Measurements from ENCODE around the gene DCANP1. TPM values are rescaled to one million over a fixed set of nuclear protein-coding genes. Genes with fewer than 3 reads are reported as not detected.

The DCANP1 gene
- total RNA-seq, 1 donor = not detected

GRCh38 chr5:135434591-135435466 lies 12.3 kb downstream of the DCANP1 start:
- H3K79me2 ChIP-seq (ENCODE audit: insufficient read depth, low read length) = no peaks in the 10 kb centered on the region
- H3K4me2 ChIP-seq (ENCODE audit: insufficient read depth, low read length) = peak overlapping the region; percentile 32
- no peaks in the 10 kb centered on the region for H4K20me1 ChIP-seq (ENCODE audit: insufficient read depth, low read length)
- H3K4me3 ChIP-seq (ENCODE audit: insufficient read depth, low read length) = no peak overlapping the region
- no peaks in the 10 kb centered on the region for H3K9me3 ChIP-seq (ENCODE audit: low read depth, low read length)
- peaks cover 42% of the 10 kb centered on the region for H3K4me1 ChIP-seq (ENCODE audit: insufficient read depth, low read length)
- TF ChIP-seq, protein P1, sequence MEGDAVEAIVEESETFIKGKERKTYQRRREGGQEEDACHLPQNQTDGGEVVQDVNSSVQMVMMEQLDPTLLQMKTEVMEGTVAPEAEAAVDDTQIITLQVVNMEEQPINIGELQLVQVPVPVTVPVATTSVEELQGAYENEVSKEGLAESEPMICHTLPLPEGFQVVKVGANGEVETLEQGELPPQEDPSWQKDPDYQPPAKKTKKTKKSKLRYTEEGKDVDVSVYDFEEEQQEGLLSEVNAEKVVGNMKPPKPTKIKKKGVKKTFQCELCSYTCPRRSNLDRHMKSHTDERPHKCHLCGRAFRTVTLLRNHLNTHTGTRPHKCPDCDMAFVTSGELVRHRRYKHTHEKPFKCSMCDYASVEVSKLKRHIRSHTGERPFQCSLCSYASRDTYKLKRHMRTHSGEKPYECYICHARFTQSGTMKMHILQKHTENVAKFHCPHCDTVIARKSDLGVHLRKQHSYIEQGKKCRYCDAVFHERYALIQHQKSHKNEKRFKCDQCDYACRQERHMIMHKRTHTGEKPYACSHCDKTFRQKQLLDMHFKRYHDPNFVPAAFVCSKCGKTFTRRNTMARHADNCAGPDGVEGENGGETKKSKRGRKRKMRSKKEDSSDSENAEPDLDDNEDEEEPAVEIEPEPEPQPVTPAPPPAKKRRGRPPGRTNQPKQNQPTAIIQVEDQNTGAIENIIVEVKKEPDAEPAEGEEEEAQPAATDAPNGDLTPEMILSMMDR (IDR thresholded peaks at IDR 0.05; ENCODE audit: extremely low read depth, low read depth, low read length) = no peak
- peak; percentile 88 for DNase-seq (ENCODE audit: insufficient read length, low spot score, missing footprints)
- no peaks in the 10 kb centered on the region for H3K36me3 ChIP-seq (ENCODE audit: insufficient read depth, low read length)
- H3K27ac ChIP-seq (ENCODE audit: low read depth, low read length) = peak overlapping the region; percentile 75
- peak overlapping the region; percentile 39 for H2AFZ ChIP-seq (ENCODE audit: low read length)
- no peaks in the 10 kb centered on the region for H3K27me3 ChIP-seq (ENCODE audit: insufficient read depth, low read length)

- DNase-seq (ENCODE audit: insufficient read length, low spot score, missing footprints) = peak; percentile 77
- H3K4me1 ChIP-seq (ENCODE audit: insufficient read depth, low read length) = peaks cover 49% of the 10 kb centered on the region
- peak overlapping the region; percentile 75 for H3K27ac ChIP-seq (ENCODE audit: low read depth, low read length)
- TF ChIP-seq, protein P1 (IDR thresholded peaks at IDR 0.05; ENCODE audit: extremely low read depth, low read depth, low read length) = no peak
- peaks cover under 1% of the 10 kb centered on the region for H3K9me3 ChIP-seq (ENCODE audit: low read depth, low read length)
- H2AFZ ChIP-seq (ENCODE audit: low read length) = peak overlapping the region; percentile 39
- H3K27me3 ChIP-seq (ENCODE audit: insufficient read depth, low read length) = no peaks in the 10 kb centered on the region
- no peaks in the 10 kb centered on the region for H4K20me1 ChIP-seq (ENCODE audit: insufficient read depth, low read length)
- no peaks in the 10 kb centered on the region for H3K36me3 ChIP-seq (ENCODE audit: insufficient read depth, low read length)
- peak overlapping the region; percentile 32 for H3K4me2 ChIP-seq (ENCODE audit: insufficient read depth, low read length)
- peak overlapping the region; percentile 3 for H3K4me3 ChIP-seq (ENCODE audit: insufficient read depth, low read length)
- H3K79me2 ChIP-seq (ENCODE audit: insufficient read depth, low read length) = no peaks in the 10 kb centered on the region
Measured at GRCh38 chr5:135433681-135434426, 13.3 kb downstream of the DCANP1 start.

- Histone ChIP-seq H4K20me1 (ENCODE audit: insufficient read depth, low read length) (no peaks in the 10 kb centered on the region), H3K4me3 (ENCODE audit: insufficient read depth, low read length) (no peak overlapping the region), H3K36me3 (ENCODE audit: insufficient read depth, low read length) (no peaks in the 10 kb centered on the region), H2AFZ (ENCODE audit: low read length) (no peak overlapping the region), H3K27ac (ENCODE audit: low read depth, low read length) (no peak overlapping the region), H3K79me2 (ENCODE audit: insufficient read depth, low read length) (no peaks in the 10 kb centered on the region), H3K9me3 (ENCODE audit: low read depth, low read length) (peaks cover 5% of the 10 kb centered on the region), H3K4me1 (ENCODE audit: insufficient read depth, low read length) (peaks cover 34% of the 10 kb centered on the region), H3K4me2 (ENCODE audit: insufficient read depth, low read length) (no peak overlapping the region), H3K27me3 (ENCODE audit: insufficient read depth, low read length) (no peaks in the 10 kb centered on the region)
- DNase-seq (ENCODE audit: insufficient read length, low spot score, missing footprints) = no peak
- TF ChIP-seq, protein P1 (IDR thresholded peaks at IDR 0.05; ENCODE audit: extremely low read depth, low read depth, low read length) = no peak
Measured at GRCh38 chr5:135432113-135432512, 15.0 kb downstream of the DCANP1 start.

- TF ChIP-seq, protein P1 (IDR thresholded peaks at IDR 0.05; ENCODE audit: extremely low read depth, low read depth, low read length) = no peak
- Histone ChIP-seq H2AFZ (ENCODE audit: low read length) (no peak overlapping the region), H3K9me3 (ENCODE audit: low read depth, low read length) (peaks cover 5% of the 10 kb centered on the region), H3K27me3 (ENCODE audit: insufficient read depth, low read length) (no peaks in the 10 kb centered on the region), H3K79me2 (ENCODE audit: insufficient read depth, low read length) (no peaks in the 10 kb centered on the region), H3K4me2 (ENCODE audit: insufficient read depth, low read length) (no peak overlapping the region), H3K4me3 (ENCODE audit: insufficient read depth, low read length) (no peak overlapping the region), H3K36me3 (ENCODE audit: insufficient read depth, low read length) (no peaks in the 10 kb centered on the region), H4K20me1 (ENCODE audit: insufficient read depth, low read length) (no peaks in the 10 kb centered on the region), H3K4me1 (ENCODE audit: insufficient read depth, low read length) (peaks cover 32% of the 10 kb centered on the region), H3K27ac (ENCODE audit: low read depth, low read length) (no peak overlapping the region)
- peak; percentile 35 for DNase-seq (ENCODE audit: insufficient read length, low spot score, missing footprints)
Measured at GRCh38 chr5:135430135-135430437, 17.1 kb downstream of the DCANP1 start.

Data from osteoblast (primary cell).